ENCODE results near the gene OR5H2. TPM values are rescaled to one million over a fixed set of nuclear protein-coding genes. Genes with fewer than 3 reads are reported as not detected.

Gene OR5H2
- total RNA-seq, 1 donor from 2014 or later: not detected

- DNase-seq (ENCODE audit: low spot score) (peak; percentile 50), ATAC-seq (peak; percentile 93)
Measured at GRCh38 chr3:98329392-98330124, 47.3 kb downstream of the OR5H2 start.

GRCh38 chr3:98331329-98331728, 49.0 kb downstream of the OR5H2 start:
- DNase-seq (ENCODE audit: low spot score) (no peak), ATAC-seq (no peak)

Other genes starting within 250 kb of the OR5H2 start
- gene GABRR3, start 247.2 kb upstream of the OR5H2 start, total RNA-seq: not detected
- not detected for gene OR5AC2, start 195.3 kb upstream of the OR5H2 start, total RNA-seq
- gene OR5H1, start 151.8 kb upstream of the OR5H2 start, total RNA-seq: not detected
- gene OR5H14, start 135.0 kb upstream of the OR5H2 start, total RNA-seq: not detected
- not detected for gene OR5H15, start 115.8 kb upstream of the OR5H2 start, total RNA-seq
- not detected for gene OR5H6, start 18.3 kb upstream of the OR5H2 start, total RNA-seq
- gene OR5K4, start 71.3 kb downstream of the OR5H2 start, total RNA-seq: not detected
- not detected for gene OR5K3, start 108.2 kb downstream of the OR5H2 start, total RNA-seq
- not detected for gene OR5K1, start 180.7 kb downstream of the OR5H2 start, total RNA-seq
- gene OR5K2, start 215.2 kb downstream of the OR5H2 start, total RNA-seq: not detected
- 34.8 TPM for gene CLDND1, start 240.4 kb downstream of the OR5H2 start, total RNA-seq
- not detected for gene GPR15, start 249.5 kb downstream of the OR5H2 start, total RNA-seq